H1 (cell line): ENCODE data around the gene KCNQ1. TPM values are rescaled to one million over a fixed set of nuclear protein-coding genes. Genes with fewer than 3 reads are reported as not detected.
A peak's percentile ranks its signal among the peaks of the same experiment; 100 is the strongest.

Source experiments
- CTCF ChIA-PET: fragments of 300-600 bp; sonication (Branson Sonifier 250); formaldehyde crosslinking; loops from one replicate; lab custom pipeline; 2021; ENCODE audit not compliant: partially characterized antibody; lab: Charles Lee
- POLR2A ChIA-PET: fragments of 300-600 bp; sonication (Branson Sonifier 250); formaldehyde crosslinking; loops from one replicate; lab custom pipeline; 2021; ENCODE audit warnings: inconsistent platforms; ENCODE audit not compliant: partially characterized antibody; lab: Charles Lee
- DNase-seq, 2 experiments: peaks; one replicate each; pipeline versions ENCODE4 v3.0.0 to v3.0.0-alpha.2; 2010 to 2022; ENCODE audit warnings: low spot score in 2 of 2, low read depth in 1 of 2, mixed read lengths in 1 of 2
- FAIRE-seq: peaks from 2 replicates; lab custom pipeline; 2011; peaks lifted over from hg19 to GRCh38; lab: Jason Lieb, UNC
- H2AFZ ChIP-seq: 2 replicates; pipeline ENCODE4 v1.8.1; 2012; ENCODE audit warnings: low read length, inconsistent platforms
- H2AK5ac ChIP-seq: 2 replicates; pipeline ENCODE4 v1.6.1; 2013; ENCODE audit warnings: low read depth, low read length
- H2BK120ac ChIP-seq: replicated peaks from 2 replicates; pipeline ENCODE3; 2013; ENCODE audit warnings: low read depth, low read length, inconsistent platforms
- H2BK12ac ChIP-seq: 2 replicates; pipeline ENCODE4 v1.6.1; 2013; ENCODE audit warnings: low read depth, low read length
- H2BK15ac ChIP-seq: 2 replicates; pipeline ENCODE4 v1.6.1; 2013; ENCODE audit warnings: low read length
- H2BK20ac ChIP-seq: 2 replicates; pipeline ENCODE4 v1.6.1; 2013; ENCODE audit warnings: low read length
- H2BK5ac ChIP-seq: 2 replicates; pipeline ENCODE4 v1.6.1; 2013; ENCODE audit warnings: low read depth, low read length
- H3K14ac ChIP-seq: 2 replicates; pipeline ENCODE4 v1.6.1; 2013; ENCODE audit warnings: inconsistent platforms; ENCODE audit not compliant: insufficient read length
- H3K18ac ChIP-seq: 2 replicates; pipeline ENCODE4 v1.6.1; 2013; ENCODE audit warnings: low read length; ENCODE audit errors: extremely low read depth
- H3K23ac ChIP-seq: 2 replicates; pipeline ENCODE4 v1.6.1; 2013; ENCODE audit warnings: inconsistent platforms; ENCODE audit not compliant: insufficient read length
- H3K23me2 ChIP-seq: 2 replicates; pipeline ENCODE4 v1.6.1; 2013; ENCODE audit warnings: low read depth, low read length
- H3K27ac ChIP-seq: 2 replicates; pipeline ENCODE4 v1.6.1; 2011; ENCODE audit warnings: low read depth, low read length, inconsistent platforms
- H3K27me3 ChIP-seq, 4 experiments: replicated peaks in 1 of 4; 1 replicate in 1 of 4; 2 replicates in 3 of 4; pipeline versions ENCODE4 v1.6.1 to v1.8.1; 2011 to 2013; ENCODE audit warnings: low read length in 3 of 4, mild to moderate bottlenecking in 3 of 4, inconsistent platforms in 2 of 4, mixed read lengths in 2 of 4, moderate library complexity in 1 of 4; ENCODE audit not compliant: control insufficient read depth in 3 of 4, insufficient read depth in 3 of 4; ENCODE audit errors: extremely low read depth in 1 of 4
- H3K36me3 ChIP-seq, 4 experiments: 2 replicates each; pipeline versions ENCODE4 v1.6.1 to v1.8.1; 2011 to 2013; ENCODE audit warnings: mild to moderate bottlenecking in 4 of 4, low read length in 3 of 4, moderate library complexity in 2 of 4, control low read depth in 1 of 4, inconsistent platforms in 1 of 4; ENCODE audit not compliant: insufficient read depth in 4 of 4, control insufficient read depth in 2 of 4
- H3K4ac ChIP-seq: replicated peaks from 2 replicates; pipeline ENCODE3; 2013; ENCODE audit warnings: low read length, low read depth, mixed read lengths, inconsistent platforms; ENCODE audit not compliant: insufficient read length
- H3K4me1 ChIP-seq, 4 experiments: replicated peaks in 1 of 4; 1 replicate in 1 of 4; 2 replicates in 3 of 4; pipeline versions ENCODE4 v1.6.1 to v1.8.1; 2011 to 2013; ENCODE audit warnings: low read length in 3 of 4, inconsistent platforms in 2 of 4, mixed read lengths in 1 of 4; ENCODE audit not compliant: insufficient read depth in 4 of 4, control insufficient read depth in 3 of 4
- H3K4me2 ChIP-seq, 2 experiments: 2 replicates each; pipeline versions ENCODE4 v1.6.1 to v1.8.1; 2011 to 2013; ENCODE audit warnings: low read depth in 2 of 2, low read length in 2 of 2, control low read depth in 1 of 2, inconsistent platforms in 1 of 2, mild to moderate bottlenecking in 1 of 2; ENCODE audit not compliant: insufficient read depth in 1 of 2
- H3K4me3 ChIP-seq, 4 experiments: fragments of 200-600, 300-600 bp in 1 of 4; sonication (generic), shearing (Covaris generic), sonication (Bioruptor Twin) in 1 of 4; 2 replicates each; pipeline versions ENCODE4 v1.5.1 to v1.8.1; 2011 to 2016; ENCODE audit warnings: low read length in 4 of 4, low read depth in 3 of 4, control low read depth in 2 of 4, inconsistent platforms in 2 of 4, mild to moderate bottlenecking in 2 of 4, mixed read lengths in 1 of 4, moderate library complexity in 1 of 4; ENCODE audit not compliant: insufficient read depth in 2 of 4; ENCODE audit errors: extremely low read depth in 1 of 4
- H3K56ac ChIP-seq: replicated peaks from 2 replicates; pipeline ENCODE3; 2013; ENCODE audit warnings: low read depth, mild to moderate bottlenecking, mixed read lengths, low read length, inconsistent platforms; ENCODE audit not compliant: insufficient read length
- H3K79me1 ChIP-seq: 2 replicates; pipeline ENCODE4 v1.6.1; 2013; ENCODE audit warnings: low read depth, low read length, control low read depth
- H3K79me2 ChIP-seq, 2 experiments: 2 replicates each; pipeline versions ENCODE4 v1.6.1 to v1.8.1; 2012 to 2013; ENCODE audit warnings: low read length in 2 of 2, mild to moderate bottlenecking in 2 of 2, inconsistent platforms in 1 of 2; ENCODE audit not compliant: insufficient read depth in 2 of 2, control insufficient read depth in 1 of 2
- H3K9ac ChIP-seq, 4 experiments: replicated peaks in 1 of 4; 1 replicate in 1 of 4; 2 replicates in 3 of 4; pipeline versions ENCODE4 v1.6.1 to v1.8.1; 2011 to 2013; ENCODE audit warnings: low read depth in 3 of 4, low read length in 3 of 4, control low read depth in 2 of 4, mild to moderate bottlenecking in 2 of 4, moderate library complexity in 2 of 4, inconsistent platforms in 1 of 4; ENCODE audit errors: extremely low read depth in 1 of 4
- H3K9me3 ChIP-seq, 2 experiments: 2 replicates each; pipeline versions ENCODE4 v1.6.1 to v1.8.1; 2012 to 2013; ENCODE audit warnings: mild to moderate bottlenecking in 2 of 2, moderate library complexity in 2 of 2, control low read depth in 1 of 2, inconsistent platforms in 1 of 2, low read depth in 1 of 2, low read length in 1 of 2, mixed read lengths in 1 of 2; ENCODE audit not compliant: insufficient read depth in 2 of 2
- H4K20me1 ChIP-seq, 2 experiments: replicated peaks in 1 of 2; 2 replicates each; pipeline versions ENCODE3 to v1.8.1; 2011 to 2013; ENCODE audit warnings: inconsistent platforms in 2 of 2, low read length in 2 of 2, mild to moderate bottlenecking in 1 of 2; ENCODE audit not compliant: insufficient read depth in 2 of 2, control insufficient read depth in 1 of 2
- H4K5ac ChIP-seq: 2 replicates; pipeline ENCODE4 v1.6.1; 2013; ENCODE audit warnings: low read length, low read depth, mixed read lengths, inconsistent platforms; ENCODE audit not compliant: insufficient read length
- H4K8ac ChIP-seq: 2 replicates; pipeline ENCODE4 v1.8.0; 2013; ENCODE audit warnings: mild to moderate bottlenecking, moderate library complexity, low read length, inconsistent platforms; ENCODE audit not compliant: insufficient read depth; ENCODE audit errors: extremely low read depth
- H4K91ac ChIP-seq: replicated peaks from 2 replicates; pipeline ENCODE3; 2013; ENCODE audit warnings: low read length, mixed read lengths, inconsistent platforms; ENCODE audit not compliant: insufficient read length
- ASH2L ChIP-seq: fragments of 200-600, 300-600 bp; sonication (generic); IDR thresholded peaks from one replicate; pipeline ENCODE4 v1.7.1; 2017; ENCODE audit warnings: low read length
- CBX8 ChIP-seq: fragments of 300-800, 300-1000 bp; sonication (generic); IDR thresholded peaks from 2 replicates; pipeline ENCODE4 v1.7.1; 2016; ENCODE audit warnings: low read depth, low read length, borderline replicate concordance
- CEBPB ChIP-seq: IDR thresholded peaks from 2 replicates; pipeline ENCODE4 v1.6.1; 2012; ENCODE audit warnings: low read depth, low read length
- CHD2 ChIP-seq: IDR thresholded peaks from 2 replicates; pipeline ENCODE4 v1.6.1; 2012; ENCODE audit warnings: low read length, improper control_type of control experiment
- JUND ChIP-seq: IDR thresholded peaks from 2 replicates; pipeline ENCODE4 v1.6.1; 2011; ENCODE audit warnings: mild to moderate bottlenecking, improper control_type of control experiment, low read length
- KDM1A ChIP-seq: fragments of 200-600, 300-600 bp; sonication (generic); IDR thresholded peaks from 2 replicates; pipeline ENCODE4 v1.7.1; 2016; ENCODE audit warnings: mild to moderate bottlenecking, low read length, borderline replicate concordance
- MAFK ChIP-seq: IDR thresholded peaks from 2 replicates; pipeline ENCODE4 v1.6.1; 2012; ENCODE audit warnings: low read depth, mild to moderate bottlenecking, improper control_type of control experiment, low read length
- RBBP5 ChIP-seq: IDR thresholded peaks from 2 replicates; pipeline ENCODE4 v1.7.1; 2012; ENCODE audit warnings: low read depth, mild to moderate bottlenecking, inconsistent platforms, low read length, moderate library complexity, borderline replicate concordance
- RNF2 ChIP-seq: fragments of 200-900, 300-1000 bp; sonication (generic); IDR thresholded peaks from 2 replicates; pipeline ENCODE4 v1.7.1; 2016; ENCODE audit warnings: borderline replicate concordance, low read depth, mild to moderate bottlenecking, antibody characterized with exemption, low read length; ENCODE audit not compliant: poor library complexity, severe bottlenecking; ENCODE audit errors: missing control alignments
- WGBS, 2 experiments: shearing (Covaris generic) in 1 of 2; methylation state at CpG; one replicate each; pipeline versions ENCODE4 v1.1.6 to v1.1.7; 2013 to 2015; ENCODE audit warnings: low lambda C conversion rate in 2 of 2, mixed read lengths in 2 of 2, inconsistent platforms in 1 of 2, low coverage in 1 of 2, missing lambda C conversion rate in 1 of 2; ENCODE audit not compliant: insufficient replicate concordance in 2 of 2, insufficient coverage in 1 of 2, insufficient read length in 1 of 2; ENCODE audit errors: extremely low coverage in 1 of 2, missing lambda C conversion rate in 1 of 2; 5-methylcytosine and 5-hydroxymethylcytosine counted together
- polyA plus RNA-seq, 7 experiments: library from polyadenylated mRNA; depleted of rRNA in 3 of 7; stranded (reverse) in 5 of 7; unstranded in 2 of 7; fragments of >200 nt in 5 of 7; fragments of 200-250 nt in 2 of 7; gene quantifications; 1 replicate in 5 of 7; 2 replicates in 1 of 7; 4 replicates in 1 of 7; pipeline versions ENCODE4 v1.2.1 to v1.2.3, GENCODE V29; 2011 to 2013; ENCODE audit warnings: missing spikeins in 2 of 7, mixed read lengths in 2 of 7
- total RNA-seq: library from RNA; stranded (reverse); fragmentation: NEBNext Ultra II Directional; extraction: Animal tissue kit (Norgen Biotek cat#: 25700); gene quantifications from 2 replicates; pipeline ENCODE4 v1.2.1, GENCODE V29; 2021
- TF ChIP-seq, protein P1 (sequence below): IDR thresholded peaks from 2 replicates; pipeline ENCODE4 v1.6.1; 2011; ENCODE audit warnings: low read depth, mild to moderate bottlenecking, low read length; ENCODE audit not compliant: insufficient read depth

KCNQ1 gene
- total and polyA plus RNA-seq, 2 of the 8 experiments (the other 6 are each of a cell fraction or from before 2014, with no cell fraction given), result 1.9 to 2.0 TPM

DNA sequence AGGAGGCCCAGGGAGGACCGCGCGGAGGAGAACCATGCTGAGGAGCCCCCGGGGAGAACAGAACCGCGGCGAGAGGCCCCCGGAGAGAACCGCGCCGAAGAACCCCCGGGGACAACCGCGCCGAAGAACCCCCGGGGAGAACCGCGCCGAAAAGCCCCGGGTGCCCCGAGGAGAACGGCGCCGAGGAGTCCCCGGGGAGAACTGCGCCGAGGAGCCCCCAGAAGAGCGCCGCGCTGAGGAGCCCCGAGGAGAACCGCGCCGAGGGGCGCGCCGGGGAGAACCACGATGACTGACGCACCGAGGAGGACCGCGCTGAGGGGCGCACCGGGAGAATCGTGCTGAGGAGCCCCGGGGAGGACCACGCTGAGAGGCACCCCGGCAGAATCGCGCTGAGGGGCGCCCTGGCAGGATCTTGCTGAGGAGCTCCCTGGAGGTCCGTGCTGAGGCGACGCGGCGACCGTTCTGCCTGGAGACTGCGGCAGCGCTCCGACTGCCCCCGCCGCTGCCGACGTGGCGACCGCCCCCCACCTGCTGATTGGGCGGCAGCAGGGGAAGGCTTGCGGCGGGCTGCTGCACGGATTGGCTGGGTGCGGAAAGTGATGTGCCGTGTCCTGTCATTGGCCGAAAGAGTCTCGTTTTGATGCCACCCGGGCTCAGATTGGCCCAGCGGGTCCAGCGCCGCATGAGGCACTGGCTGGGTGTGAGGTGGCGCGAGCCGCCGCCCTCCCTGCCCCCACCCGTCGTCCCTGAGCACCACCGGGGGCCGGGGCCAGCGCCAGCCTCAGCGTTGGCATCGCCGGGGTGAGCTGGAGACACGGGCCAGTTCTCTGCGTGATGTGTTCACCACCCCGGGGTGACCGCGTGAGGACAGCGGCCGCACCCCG lies 255.0 kb downstream of the KCNQ1 start, which contains the start of gene KCNQ1OT1:
Gene KCNQ1OT1 (minus strand): TSS at position 464 of the 884 bp plus-strand sequence.
- H3K23ac ChIP-seq, result no peak within 1 kb of the TSS
- peak within 1 kb of the TSS; percentile 83; the same call in 1 of the 2 replicates for H2BK5ac ChIP-seq
- ChIA-PET CTCF (no interaction called here), POLR2A (interaction anchor here (0.6 to 1.9 kb wide), 7 partner anchors 12 to 341 kb away, joined by 3 to 8 read pairs (median 3); no protein-coding TSS in a partner anchor)
- no peak within 1 kb of the TSS for H4K5ac ChIP-seq
- peaks cover 0 to 12% of the 10 kb centered on the region in 2 experiments; a peak in 2 of 4 replicates for H3K9me3 ChIP-seq
- H3K27ac ChIP-seq, result no peak within 1 kb of the TSS
- peaks cover 0 to 38% of the 10 kb centered on the region in 2 experiments; a peak in 2 of 4 replicates for H3K79me2 ChIP-seq
- peak within 1 kb of the TSS; percentile 51 to 70 (median 58) for H3K4me3 ChIP-seq
- peaks cover 5 to 30% (median 20%) of the 10 kb centered on the region in 4 experiments for H3K4me1 ChIP-seq
- no peak for FAIRE-seq
- H3K27me3 ChIP-seq, result peaks cover 3 to 37% (median 26%) of the 10 kb centered on the region in 4 experiments
- DNase-seq, result peak; percentile 68 to 81
- H4K20me1 ChIP-seq, result peaks cover 2 to 6% of the 10 kb centered on the region in 2 experiments
- no peak within 1 kb of the TSS for H2AK5ac ChIP-seq
- H4K91ac ChIP-seq, result peak within 1 kb of the TSS; percentile 60
- no peak within 1 kb of the TSS for H3K56ac ChIP-seq
- H2BK120ac ChIP-seq, result no peak within 1 kb of the TSS
- H2AFZ ChIP-seq, result 0 out of 2 replicates have a peak within 1 kb of the TSS, but pooled peaks have one; percentile 33
- H3K18ac ChIP-seq, result peak within 1 kb of the TSS; percentile 76
- H3K36me3 ChIP-seq, result peaks cover 0 to 3% (median 0%) of the 10 kb centered on the region in 4 experiments; a peak in 1 of 8 replicates
- H2BK12ac ChIP-seq, result 0 out of 2 replicates have a peak within 1 kb of the TSS, but pooled peaks have one; percentile 80
- H4K8ac ChIP-seq, result peak within 1 kb of the TSS; percentile 76; the same call in 1 of the 2 replicates
- WGBS, 2 experiments, result 29% methylated on average over 31 of the region's 98 CpGs; no CpG with 5 or more reads in 1 of the 2 experiments
- peak within 1 kb of the TSS; percentile 88 for H3K4ac ChIP-seq
- no peak within 1 kb of the TSS for H2BK15ac ChIP-seq
- H3K79me1 ChIP-seq, result peaks cover 2% of the 10 kb centered on the region; the same call in 1 of the 2 replicates
- no peak within 1 kb of the TSS for H3K14ac ChIP-seq
- H3K4me2 ChIP-seq, result peak within 1 kb of the TSS; percentile 72 to 75
- peak within 1 kb of the TSS; percentile 27 to 74 (median 52) for H3K9ac ChIP-seq
- H3K23me2 ChIP-seq, result peaks cover 5% of the 10 kb centered on the region; the same call in 1 of the 2 replicates
- 0 out of 2 replicates have a peak within 1 kb of the TSS, but pooled peaks have one; percentile 72 for H2BK20ac ChIP-seq
- TF ChIP-seq ASH2L (no peak), RNF2 (no peak), JUND (no peak), MAFK (no peak), RBBP5 (no peak; the same call in 1 of the 2 replicates), CHD2 (peak; percentile 77), CBX8 (no peak), KDM1A (no peak), CEBPB (no peak)
- TF ChIP-seq, protein P1, sequence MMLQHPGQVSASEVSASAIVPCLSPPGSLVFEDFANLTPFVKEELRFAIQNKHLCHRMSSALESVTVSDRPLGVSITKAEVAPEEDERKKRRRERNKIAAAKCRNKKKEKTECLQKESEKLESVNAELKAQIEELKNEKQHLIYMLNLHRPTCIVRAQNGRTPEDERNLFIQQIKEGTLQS, result no peak
